Erythroblast (primary cell): ENCODE data around the gene FAM149A.
A peak's percentile ranks its signal among the peaks of the same experiment; 100 is the strongest.

Source experiments
- DNase-seq, 2 experiments: peaks; one replicate each; lab custom pipeline; 2025; lab: John Stamatoyannopoulos, UW
- GATA1 ChIP-seq: IDR thresholded peaks from 2 replicates; pipeline ENCODE4 v1.6.1; 2011; ENCODE audit warnings: low read depth, mild to moderate bottlenecking, control low read depth, low read length, moderate library complexity
- POLR2A ChIP-seq: IDR thresholded peaks from 2 replicates; pipeline ENCODE4 v1.6.1; 2011; ENCODE audit warnings: mild to moderate bottlenecking, low read length

Gene FAM149A

GRCh38 chr4:186158966-186159365, 54.5 kb downstream of the FAM149A start:
- TF ChIP-seq GATA1 = no peak
- no peak for TF ChIP-seq POLR2A
- DNase-seq = no peak

- DNase-seq = no peak
Observed at GRCh38 chr4:186159613-186160012, 55.1 kb downstream of the FAM149A start.

GRCh38 chr4:186161138-186161537, 56.6 kb downstream of the FAM149A start:
- DNase-seq = no peak
- no peak for TF ChIP-seq GATA1
- TF ChIP-seq POLR2A = no peak

More at GRCh38 chr4:186159613-186160012, 55.1 kb downstream of the FAM149A start:
- no peak for TF ChIP-seq GATA1
- no peak for TF ChIP-seq POLR2A

GRCh38 chr4:186166852-186167512, 62.5 kb downstream of the FAM149A start:
- TF ChIP-seq GATA1 = no peak
- TF ChIP-seq POLR2A = no peak
- no peak for DNase-seq

- no peak for DNase-seq
Observed at GRCh38 chr4:186167605-186168004, 63.1 kb downstream of the FAM149A start.

GRCh38 chr4:186168750-186169149, 64.2 kb downstream of the FAM149A start:
- TF ChIP-seq GATA1 = no peak
- TF ChIP-seq POLR2A = no peak
- no peak for DNase-seq

More at GRCh38 chr4:186167605-186168004, 63.1 kb downstream of the FAM149A start:
- no peak for TF ChIP-seq POLR2A
- TF ChIP-seq GATA1 = no peak

GRCh38 chr4:186169333-186169944, 64.9 kb downstream of the FAM149A start:
- no peak for DNase-seq
- TF ChIP-seq GATA1 (no peak), POLR2A (no peak)

- TF ChIP-seq POLR2A (no peak), GATA1 (no peak)
- no peak for DNase-seq
Observed at GRCh38 chr4:186169945-186170802, 65.7 kb downstream of the FAM149A start.

GRCh38 chr4:186170966-186171365, 66.5 kb downstream of the FAM149A start:
- DNase-seq = no peak
- TF ChIP-seq POLR2A (no peak), GATA1 (no peak)

- DNase-seq = no peak
- TF ChIP-seq POLR2A (no peak), GATA1 (no peak)
Observed at GRCh38 chr4:186172546-186172945, 68.0 kb downstream of the FAM149A start.

GRCh38 chr4:186188107-186188506, 83.6 kb downstream of the FAM149A start:
- DNase-seq = no peak
- TF ChIP-seq GATA1 = no peak
- no peak for TF ChIP-seq POLR2A

GRCh38 chr4:186189656-186190055, 85.2 kb downstream of the FAM149A start:
- no peak for DNase-seq
- TF ChIP-seq GATA1 (no peak), POLR2A (no peak)

GRCh38 chr4:186190581-186191199, 86.2 kb downstream of the FAM149A start:
- TF ChIP-seq POLR2A (no peak), GATA1 (no peak)
- DNase-seq = peak; percentile 67 to 71
